ENCODE measurements around the gene ZC3H18.

ZC3H18 gene

DNA sequence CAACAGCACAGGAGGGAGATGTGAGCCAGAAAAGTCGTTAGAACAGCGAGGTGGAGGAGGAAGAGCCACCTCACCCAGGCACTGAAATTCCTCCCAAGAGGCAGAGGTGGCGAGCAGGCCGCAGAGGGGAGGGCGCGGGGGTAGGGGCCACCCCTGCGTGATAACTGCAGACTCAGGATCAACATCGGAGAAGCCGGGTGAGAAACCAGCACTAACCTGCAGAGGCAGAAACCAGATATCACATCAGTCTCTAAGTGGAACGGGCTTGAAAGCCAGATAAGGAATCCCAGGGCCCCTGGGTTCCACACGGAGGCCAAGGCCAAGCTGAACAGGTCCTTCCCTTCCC is 39.4 kb upstream of the ZC3H18 start:
- H2BK12ac ChIP-seq (ENCODE audit: low read length) = no peak overlapping the region
- H3K9ac ChIP-seq (ENCODE audit: low read depth, low read length, poor library complexity) = no peak overlapping the region
- H2AFZ ChIP-seq (ENCODE audit: low read length) = no peak overlapping the region
- no peak overlapping the region for H4K8ac ChIP-seq (ENCODE audit: low read depth, low read length)
- no peak overlapping the region for H3K14ac ChIP-seq (ENCODE audit: low read length)
- H3K36me3 ChIP-seq (replicated peaks in 1 of 2; ENCODE audit: control insufficient read depth in 2 of 2, insufficient read depth in 2 of 2, low read length in 2 of 2) = peaks cover 2 to 8% of the 10 kb centered on the region in 2 donors
- H4K91ac ChIP-seq (ENCODE audit: low read depth, low read length, poor library complexity) = no peak overlapping the region
- no peaks in the 10 kb centered on the region for H3K27me3 ChIP-seq (ENCODE audit: control insufficient read depth in 3 of 3, insufficient read depth in 3 of 3, low read depth in 1 of 3, low read length in 3 of 3)
- H2BK5ac ChIP-seq (ENCODE audit: low read length) = no peak overlapping the region
- H3K4ac ChIP-seq (ENCODE audit: low read length) = no peak overlapping the region
- no peak for DNase-seq (ENCODE audit: low spot score)
- H2BK120ac ChIP-seq (ENCODE audit: low read depth, low read length) = no peak overlapping the region
- WGBS, 2 donors (ENCODE audit: extremely low coverage in 2 of 2, insufficient read length in 2 of 2, insufficient replicate concordance in 1 of 2) = no CpG with 5 or more reads among the region's 11 CpGs
- H3K27ac ChIP-seq (replicated peaks; ENCODE audit: low read length) = no peak overlapping the region
- no peak overlapping the region for H3K23ac ChIP-seq (ENCODE audit: low read depth, low read length, poor library complexity)
- no peak overlapping the region for H2AK5ac ChIP-seq (ENCODE audit: low read depth, low read length)
- peaks cover 14% of the 10 kb centered on the region for H3K79me1 ChIP-seq (ENCODE audit: low read depth, low read length)
- H3K9me3 ChIP-seq (replicated peaks in 1 of 2; ENCODE audit: control insufficient read depth in 2 of 2, insufficient read depth in 1 of 2, low read depth in 1 of 2, low read length in 2 of 2) = no peaks in the 10 kb centered on the region
- H3K18ac ChIP-seq (ENCODE audit: low read length) = no peak overlapping the region
- H3K4me3 ChIP-seq (ENCODE audit: low read length in 2 of 2) = no peak overlapping the region
- H3K4me1 ChIP-seq (ENCODE audit: control insufficient read depth in 2 of 2, insufficient read depth in 1 of 2, low read depth in 1 of 2, low read length in 2 of 2) = peaks cover 7 to 13% of the 10 kb centered on the region in 2 donors
- H3K4me2 ChIP-seq (ENCODE audit: insufficient read depth, low read length, poor library complexity, severe bottlenecking) = no peak overlapping the region
- no peak overlapping the region for H2BK15ac ChIP-seq (ENCODE audit: low read length)

GRCh38 chr16:88531346-88531745 is 38.9 kb upstream of the ZC3H18 start:
- peak overlapping the region; percentile 65 for H3K23ac ChIP-seq (ENCODE audit: low read depth, low read length, poor library complexity)
- no peak overlapping the region for H3K4me2 ChIP-seq (ENCODE audit: insufficient read depth, low read length, poor library complexity, severe bottlenecking)
- H3K9ac ChIP-seq (ENCODE audit: low read depth, low read length, poor library complexity) = no peak overlapping the region
- no peak overlapping the region for H3K4me3 ChIP-seq (ENCODE audit: low read length in 2 of 2)
- H3K27ac ChIP-seq (replicated peaks; ENCODE audit: low read length) = no peak overlapping the region
- H2AK5ac ChIP-seq (ENCODE audit: low read depth, low read length) = no peak overlapping the region
- H2BK5ac ChIP-seq (ENCODE audit: low read length) = no peak overlapping the region
- no peak for DNase-seq (ENCODE audit: low spot score)
- H2BK15ac ChIP-seq (ENCODE audit: low read length) = no peak overlapping the region
- H2BK12ac ChIP-seq (ENCODE audit: low read length) = peak overlapping the region; percentile 22
- H4K91ac ChIP-seq (ENCODE audit: low read depth, low read length, poor library complexity) = no peak overlapping the region
- peaks cover 2 to 8% of the 10 kb centered on the region in 2 donors for H3K36me3 ChIP-seq (replicated peaks in 1 of 2; ENCODE audit: control insufficient read depth in 2 of 2, insufficient read depth in 2 of 2, low read length in 2 of 2)
- peaks cover 14% of the 10 kb centered on the region for H3K79me1 ChIP-seq (ENCODE audit: low read depth, low read length)
- peak overlapping the region; percentile 65 for H4K8ac ChIP-seq (ENCODE audit: low read depth, low read length)
- no peak overlapping the region for H3K4ac ChIP-seq (ENCODE audit: low read length)
- H2AFZ ChIP-seq (ENCODE audit: low read length) = no peak overlapping the region
- peaks cover 7 to 8% of the 10 kb centered on the region in 2 donors for H3K4me1 ChIP-seq (ENCODE audit: control insufficient read depth in 2 of 2, insufficient read depth in 1 of 2, low read depth in 1 of 2, low read length in 2 of 2)
- H3K9me3 ChIP-seq (replicated peaks in 1 of 2; ENCODE audit: control insufficient read depth in 2 of 2, insufficient read depth in 1 of 2, low read depth in 1 of 2, low read length in 2 of 2) = no peaks in the 10 kb centered on the region
- H2BK120ac ChIP-seq (ENCODE audit: low read depth, low read length) = no peak overlapping the region
- no CpG with 5 or more reads among the region's 12 CpGs for WGBS, 2 donors (ENCODE audit: extremely low coverage in 2 of 2, insufficient read length in 2 of 2, insufficient replicate concordance in 1 of 2)
- no peak overlapping the region for H3K14ac ChIP-seq (ENCODE audit: low read length)
- no peaks in the 10 kb centered on the region for H3K27me3 ChIP-seq (ENCODE audit: control insufficient read depth in 3 of 3, insufficient read depth in 3 of 3, low read depth in 1 of 3, low read length in 3 of 3)
- no peak overlapping the region for H3K18ac ChIP-seq (ENCODE audit: low read length)

GRCh38 chr16:88531931-88532433 is 38.2 kb upstream of the ZC3H18 start:
- H2BK15ac ChIP-seq (ENCODE audit: low read length) = no peak overlapping the region
- no peak overlapping the region for H3K4me3 ChIP-seq (ENCODE audit: low read length in 2 of 2)
- no CpG with 5 or more reads among the region's 34 CpGs for WGBS, 2 donors (ENCODE audit: extremely low coverage in 2 of 2, insufficient read length in 2 of 2, insufficient replicate concordance in 1 of 2)

DNA sequence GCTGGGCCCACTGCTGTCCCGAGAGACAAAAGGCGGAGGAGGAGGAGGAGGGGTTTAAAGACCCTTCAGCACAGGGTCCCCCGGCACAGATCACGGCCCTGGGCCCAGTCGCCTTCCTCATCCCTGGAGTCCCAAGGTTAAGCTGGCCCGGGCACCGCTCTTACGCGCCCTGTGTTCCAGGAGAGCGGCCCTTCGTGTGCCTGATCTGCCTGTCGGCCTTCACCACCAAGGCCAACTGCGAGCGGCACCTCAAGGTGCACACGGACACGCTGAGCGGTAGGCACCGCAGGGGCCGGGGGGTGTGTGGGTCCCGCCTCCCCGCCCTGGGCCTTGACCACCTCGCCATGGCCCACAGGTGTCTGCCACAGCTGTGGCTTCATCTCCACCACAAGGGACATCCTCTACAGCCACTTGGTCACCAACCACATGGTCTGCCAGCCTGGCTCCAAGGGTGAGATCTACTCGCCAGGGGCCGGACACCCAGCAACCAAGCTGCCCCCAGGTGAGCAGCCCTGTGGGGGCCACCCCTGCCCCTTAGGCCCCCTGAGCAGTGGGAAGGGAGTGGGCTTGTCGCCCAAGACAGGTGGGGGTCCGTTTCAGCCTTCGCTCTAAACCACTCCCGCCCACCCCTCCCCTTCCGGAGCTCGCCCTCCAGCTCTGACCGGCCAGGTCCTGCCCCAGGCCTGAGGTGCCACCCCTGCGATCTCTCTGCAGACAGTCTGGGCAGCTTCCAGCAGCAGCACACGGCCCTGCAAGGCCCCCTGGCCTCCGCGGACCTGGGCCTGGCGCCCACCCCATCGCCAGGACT is 37.6 kb upstream of the ZC3H18 start:
- Histone ChIP-seq H3K27me3 (ENCODE audit: control insufficient read depth in 3 of 3, insufficient read depth in 3 of 3, low read depth in 1 of 3, low read length in 3 of 3) (no peaks in the 10 kb centered on the region), H2BK120ac (ENCODE audit: low read depth, low read length) (no peak overlapping the region), H3K18ac (ENCODE audit: low read length) (peak overlapping the region; percentile 83), H2AK5ac (ENCODE audit: low read depth, low read length) (peak overlapping the region; percentile 98), H3K9ac (ENCODE audit: low read depth, low read length, poor library complexity) (peak overlapping the region; percentile 60), H3K4me1 (ENCODE audit: control insufficient read depth in 2 of 2, insufficient read depth in 1 of 2, low read depth in 1 of 2, low read length in 2 of 2) (peaks cover 7% of the 10 kb centered on the region in 2 donors), H3K23ac (ENCODE audit: low read depth, low read length, poor library complexity) (peak overlapping the region; percentile 97), H3K9me3 (replicated peaks in 1 of 2; ENCODE audit: control insufficient read depth in 2 of 2, insufficient read depth in 1 of 2, low read depth in 1 of 2, low read length in 2 of 2) (no peaks in the 10 kb centered on the region), H4K91ac (ENCODE audit: low read depth, low read length, poor library complexity) (no peak overlapping the region), H2BK5ac (ENCODE audit: low read length) (peak overlapping the region; percentile 39), H3K27ac (replicated peaks; ENCODE audit: low read length) (no peak overlapping the region), H2BK15ac (ENCODE audit: low read length) (peak overlapping the region; percentile 49), H2AFZ (ENCODE audit: low read length) (no peak overlapping the region), H3K36me3 (replicated peaks in 1 of 2; ENCODE audit: control insufficient read depth in 2 of 2, insufficient read depth in 2 of 2, low read length in 2 of 2) (peaks cover 2 to 8% of the 10 kb centered on the region in 2 donors), H3K79me1 (ENCODE audit: low read depth, low read length) (peaks cover 13% of the 10 kb centered on the region), H3K4ac (ENCODE audit: low read length) (no peak overlapping the region), H3K14ac (ENCODE audit: low read length) (peak overlapping the region; percentile 82), H3K4me2 (ENCODE audit: insufficient read depth, low read length, poor library complexity, severe bottlenecking) (peak overlapping the region; percentile 91), H3K4me3 (ENCODE audit: low read length in 2 of 2) (no peak overlapping the region), H2BK12ac (ENCODE audit: low read length) (peak overlapping the region; percentile 90), H4K8ac (ENCODE audit: low read depth, low read length) (peak overlapping the region; percentile 17)
- WGBS, 2 donors (ENCODE audit: extremely low coverage in 2 of 2, insufficient read length in 2 of 2, insufficient replicate concordance in 1 of 2) = no CpG with 5 or more reads among the region's 37 CpGs
- DNase-seq (ENCODE audit: low spot score) = no peak

More at GRCh38 chr16:88531931-88532433, 38.2 kb upstream of the ZC3H18 start:
- Histone ChIP-seq H2AFZ (ENCODE audit: low read length) (no peak overlapping the region), H2AK5ac (ENCODE audit: low read depth, low read length) (peak overlapping the region; percentile 81), H3K18ac (ENCODE audit: low read length) (no peak overlapping the region), H3K9me3 (replicated peaks in 1 of 2; ENCODE audit: control insufficient read depth in 2 of 2, insufficient read depth in 1 of 2, low read depth in 1 of 2, low read length in 2 of 2) (no peaks in the 10 kb centered on the region), H3K23ac (ENCODE audit: low read depth, low read length, poor library complexity) (peak overlapping the region; percentile 97), H2BK12ac (ENCODE audit: low read length) (no peak overlapping the region), H4K8ac (ENCODE audit: low read depth, low read length) (no peak overlapping the region), H4K91ac (ENCODE audit: low read depth, low read length, poor library complexity) (no peak overlapping the region), H3K4me2 (ENCODE audit: insufficient read depth, low read length, poor library complexity, severe bottlenecking) (no peak overlapping the region), H3K4ac (ENCODE audit: low read length) (no peak overlapping the region), H3K4me1 (ENCODE audit: control insufficient read depth in 2 of 2, insufficient read depth in 1 of 2, low read depth in 1 of 2, low read length in 2 of 2) (peaks cover 7% of the 10 kb centered on the region in 2 donors), H3K27ac (replicated peaks; ENCODE audit: low read length) (no peak overlapping the region), H3K9ac (ENCODE audit: low read depth, low read length, poor library complexity) (peak overlapping the region; percentile 44), H3K27me3 (ENCODE audit: control insufficient read depth in 3 of 3, insufficient read depth in 3 of 3, low read depth in 1 of 3, low read length in 3 of 3) (no peaks in the 10 kb centered on the region), H3K36me3 (replicated peaks in 1 of 2; ENCODE audit: control insufficient read depth in 2 of 2, insufficient read depth in 2 of 2, low read length in 2 of 2) (peaks cover 2 to 8% of the 10 kb centered on the region in 2 donors), H3K14ac (ENCODE audit: low read length) (peak overlapping the region; percentile 82), H2BK120ac (ENCODE audit: low read depth, low read length) (no peak overlapping the region), H2BK5ac (ENCODE audit: low read length) (no peak overlapping the region), H3K79me1 (ENCODE audit: low read depth, low read length) (peaks cover 13% of the 10 kb centered on the region)
- DNase-seq (ENCODE audit: low spot score) = no peak

Data from neuronal stem cell (in vitro differentiated cells).